ENCODE results near the gene RELN. TPM values are rescaled to one million over a fixed set of nuclear protein-coding genes. Genes with fewer than 3 reads are reported as not detected.

The RELN gene
- total RNA-seq, 1 donor from 2014 or later: 5.4 TPM

GRCh38 chr7:103686763-103687162 is 302.7 kb downstream of the RELN start:
- no peak for TF ChIP-seq CTCF (IDR thresholded peaks at IDR 0.05; ENCODE audit: unreplicated experiment)
- peaks cover 22% of the 10 kb centered on the region for H3K4me1 Mint-ChIP-seq (ENCODE audit: low read depth)
- H3K27me3 Mint-ChIP-seq: no peaks in the 10 kb centered on the region
- DNase-seq (ENCODE audit: low spot score, unreplicated experiment): no peak
- H3K27ac Mint-ChIP-seq: no peak overlapping the region
- no peaks in the 10 kb centered on the region for H3K36me3 Mint-ChIP-seq (ENCODE audit: insufficient read depth)
- no peaks in the 10 kb centered on the region for H3K9me3 Mint-ChIP-seq (ENCODE audit: low read depth)
- no peak overlapping the region for H3K4me3 Mint-ChIP-seq (ENCODE audit: low read depth)

- Mint-ChIP-seq H3K4me1 (ENCODE audit: low read depth) (peaks cover 20% of the 10 kb centered on the region), H3K4me3 (ENCODE audit: low read depth) (no peak overlapping the region), H3K27ac (no peak overlapping the region), H3K27me3 (no peaks in the 10 kb centered on the region), H3K9me3 (ENCODE audit: low read depth) (no peaks in the 10 kb centered on the region), H3K36me3 (ENCODE audit: insufficient read depth) (no peaks in the 10 kb centered on the region)
- no peak for DNase-seq (ENCODE audit: low spot score, unreplicated experiment)
- no peak for TF ChIP-seq CTCF (IDR thresholded peaks at IDR 0.05; ENCODE audit: unreplicated experiment)
These were observed 303.4 kb downstream of the RELN start for GRCh38 chr7:103686064-103686463.

- TF ChIP-seq CTCF (IDR thresholded peaks at IDR 0.05; ENCODE audit: unreplicated experiment): no peak
- peaks cover 18% of the 10 kb centered on the region for H3K4me1 Mint-ChIP-seq (ENCODE audit: low read depth)
These were observed 303.8 kb downstream of the RELN start for GRCh38 chr7:103685646-103686045.

GRCh38 chr7:103683348-103683747 is 306.1 kb downstream of the RELN start:
- Mint-ChIP-seq H3K27me3 (no peaks in the 10 kb centered on the region), H3K36me3 (ENCODE audit: insufficient read depth) (no peaks in the 10 kb centered on the region), H3K4me1 (ENCODE audit: low read depth) (peaks cover 1% of the 10 kb centered on the region), H3K9me3 (ENCODE audit: low read depth) (no peaks in the 10 kb centered on the region), H3K27ac (no peak overlapping the region), H3K4me3 (ENCODE audit: low read depth) (no peak overlapping the region)
- TF ChIP-seq CTCF (IDR thresholded peaks at IDR 0.05; ENCODE audit: unreplicated experiment): no peak
- DNase-seq (ENCODE audit: low spot score, unreplicated experiment): no peak

More at GRCh38 chr7:103685646-103686045, 303.8 kb downstream of the RELN start:
- Mint-ChIP-seq H3K27ac (no peak overlapping the region), H3K36me3 (ENCODE audit: insufficient read depth) (no peaks in the 10 kb centered on the region), H3K4me3 (ENCODE audit: low read depth) (no peak overlapping the region), H3K27me3 (no peaks in the 10 kb centered on the region), H3K9me3 (ENCODE audit: low read depth) (no peaks in the 10 kb centered on the region)
- DNase-seq (ENCODE audit: low spot score, unreplicated experiment): no peak

GRCh38 chr7:103680161-103681144 is 309.0 kb downstream of the RELN start:
- H3K4me3 Mint-ChIP-seq (ENCODE audit: low read depth): no peak overlapping the region
- TF ChIP-seq CTCF (IDR thresholded peaks at IDR 0.05; ENCODE audit: unreplicated experiment): no peak
- H3K9me3 Mint-ChIP-seq (ENCODE audit: low read depth): no peaks in the 10 kb centered on the region
- H3K4me1 Mint-ChIP-seq (ENCODE audit: low read depth): no peaks in the 10 kb centered on the region
- no peak for DNase-seq (ENCODE audit: low spot score, unreplicated experiment)
- H3K27ac Mint-ChIP-seq: no peak overlapping the region
- H3K36me3 Mint-ChIP-seq (ENCODE audit: insufficient read depth): no peaks in the 10 kb centered on the region
- no peaks in the 10 kb centered on the region for H3K27me3 Mint-ChIP-seq

Data from progenitor cell of endocrine pancreas (in vitro differentiated cells).